GOT3 (cell line): Measurements from ENCODE around the gene LRRFIP1.
"Not testable (repeated sequence)": the region's sequence is repeated elsewhere in the genome, so short reads cannot be mapped to it uniquely, and the experiment has no call there.

ENCODE experiments used
- DNase-seq: peaks from one replicate; lab custom pipeline; 2025; ENCODE audit warnings: mixed read lengths; lab: John Stamatoyannopoulos, UW

LRRFIP1 gene

GRCh38 chr2:237746302-237747080 lies 119.1 kb downstream of the LRRFIP1 start:
- DNase-seq: no peak

- no peak for DNase-seq
Observed at GRCh38 chr2:237747189-237747588, 119.8 kb downstream of the LRRFIP1 start.

GRCh38 chr2:237749002-237749401 lies 121.6 kb downstream of the LRRFIP1 start:
- DNase-seq: no peak

GRCh38 chr2:237749961-237750360 lies 122.6 kb downstream of the LRRFIP1 start:
- no peak for DNase-seq

- not testable (repeated sequence) for DNase-seq
Observed at GRCh38 chr2:237750441-237750840, 123.1 kb downstream of the LRRFIP1 start.

- DNase-seq: no peak
Observed at GRCh38 chr2:237752761-237753165, 125.4 kb downstream of the LRRFIP1 start.

- DNase-seq: no peak
Observed at GRCh38 chr2:237754182-237754581, 126.8 kb downstream of the LRRFIP1 start.

- DNase-seq: no peak
Observed at GRCh38 chr2:237754626-237755248, 127.3 kb downstream of the LRRFIP1 start.

- no peak for DNase-seq
Observed at GRCh38 chr2:237757616-237758015, 130.2 kb downstream of the LRRFIP1 start.

- no peak for DNase-seq
Observed at GRCh38 chr2:237758185-237758584, 130.8 kb downstream of the LRRFIP1 start.

GRCh38 chr2:237759176-237759575 lies 131.8 kb downstream of the LRRFIP1 start:
- DNase-seq: no peak

GRCh38 chr2:237760506-237761502 lies 133.4 kb downstream of the LRRFIP1 start:
- DNase-seq: no peak

GRCh38 chr2:237762291-237763182 lies 135.2 kb downstream of the LRRFIP1 start:
- not testable (repeated sequence) for DNase-seq

GRCh38 chr2:237763812-237764211 lies 136.4 kb downstream of the LRRFIP1 start:
- no peak for DNase-seq

- DNase-seq: not testable (repeated sequence)
Observed at GRCh38 chr2:237765122-237765521, 137.7 kb downstream of the LRRFIP1 start.

GRCh38 chr2:237765875-237766274 lies 138.5 kb downstream of the LRRFIP1 start:
- no peak for DNase-seq

- no peak for DNase-seq
Observed at GRCh38 chr2:237766340-237766739, 139.0 kb downstream of the LRRFIP1 start.

- no peak for DNase-seq
Observed at GRCh38 chr2:237772513-237772912, 145.1 kb downstream of the LRRFIP1 start.

GRCh38 chr2:237773826-237774225 lies 146.4 kb downstream of the LRRFIP1 start:
- DNase-seq: no peak

- no peak for DNase-seq
Observed at GRCh38 chr2:237774811-237775553, 147.6 kb downstream of the LRRFIP1 start.
